Upper lobe of left lung (tissue), 4 donors: ENCODE measurements around the gene MUC6.

ENCODE experiments used
- CTCF ChIP-seq, 6 experiments: fragments of 450-650 bp in 4 of 6; fragments of 200-600 bp in 2 of 6; sonication (generic) in 2 of 6; IDR thresholded peaks; one replicate each; pipeline ENCODE4 v1.5.1; 2016 to 2019; ENCODE audit warnings: antibody characterized with exemption in 6 of 6
- POLR2A ChIP-seq, 4 donors: fragments of 450-650 bp; IDR thresholded peaks; one replicate each; pipeline ENCODE4 v1.5.1; 2016 to 2017; ENCODE audit warnings: antibody characterized with exemption in 4 of 4, mild to moderate bottlenecking in 2 of 4

- TF ChIP-seq CTCF (IDR thresholded peaks at IDR 0.05), result no peak
- TF ChIP-seq POLR2A (IDR thresholded peaks at IDR 0.05), result no peak
Observed at GRCh38 chr11:992577-992976, 43.9 kb downstream of the MUC6 start.
